ENCODE measurements around the gene CEBPE. TPM values are rescaled to one million over a fixed set of nuclear protein-coding genes. Genes with fewer than 3 reads are reported as not detected.

CEBPE gene
- total RNA-seq, 1 experiment from 2014 or later: not detected

DNA sequence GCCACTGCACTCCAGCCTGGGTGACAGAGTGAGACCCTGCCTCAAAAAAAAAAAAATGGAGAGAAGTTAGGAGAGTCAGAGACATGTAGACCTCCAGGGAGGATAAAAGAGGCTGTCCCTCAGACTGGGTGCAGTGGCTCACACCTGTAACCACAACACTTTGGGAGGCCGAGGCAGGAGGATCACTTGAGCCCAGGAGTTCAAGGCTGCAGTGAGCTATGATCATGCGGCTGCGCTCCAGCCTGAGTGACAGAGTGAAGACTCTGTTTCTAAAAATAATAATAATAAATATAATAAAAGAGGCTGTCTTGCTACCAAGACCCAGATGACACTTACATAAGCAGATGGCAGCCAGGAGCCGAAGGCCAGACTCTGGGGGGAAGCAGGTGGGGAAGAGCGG lies 45.9 kb upstream of the CEBPE start:
- DNase-seq (ENCODE audit: unreplicated experiment): no peak
- Mint-ChIP-seq H3K4me1 (ENCODE audit: insufficient read depth, unreplicated experiment) (peaks cover 11% of the 10 kb centered on the region), H3K27ac (ENCODE audit: low read depth, unreplicated experiment) (no peak overlapping the region), H3K9me3 (ENCODE audit: unreplicated experiment) (no peaks in the 10 kb centered on the region), H3K27me3 (ENCODE audit: insufficient read depth, unreplicated experiment) (no peaks in the 10 kb centered on the region), H3K36me3 (ENCODE audit: insufficient read depth, unreplicated experiment) (peaks cover 4% of the 10 kb centered on the region), H3K4me3 (ENCODE audit: unreplicated experiment) (no peak overlapping the region)
- intact Hi-C loops (cut with micrococcal nuclease): no loop called here
- ChIA-PET POLR2A (interaction anchor here (0.7 to 4.8 kb wide), 4 partner anchors 9 to 35 kb away, joined by 4 to 57 read pairs (median 6); no protein-coding TSS in a partner anchor), CTCF (interaction anchor here (1.8 kb wide), 1 partner anchor 44 kb away, joined by 11 read pairs; no protein-coding TSS in a partner anchor)
- TF ChIP-seq, protein P1, sequence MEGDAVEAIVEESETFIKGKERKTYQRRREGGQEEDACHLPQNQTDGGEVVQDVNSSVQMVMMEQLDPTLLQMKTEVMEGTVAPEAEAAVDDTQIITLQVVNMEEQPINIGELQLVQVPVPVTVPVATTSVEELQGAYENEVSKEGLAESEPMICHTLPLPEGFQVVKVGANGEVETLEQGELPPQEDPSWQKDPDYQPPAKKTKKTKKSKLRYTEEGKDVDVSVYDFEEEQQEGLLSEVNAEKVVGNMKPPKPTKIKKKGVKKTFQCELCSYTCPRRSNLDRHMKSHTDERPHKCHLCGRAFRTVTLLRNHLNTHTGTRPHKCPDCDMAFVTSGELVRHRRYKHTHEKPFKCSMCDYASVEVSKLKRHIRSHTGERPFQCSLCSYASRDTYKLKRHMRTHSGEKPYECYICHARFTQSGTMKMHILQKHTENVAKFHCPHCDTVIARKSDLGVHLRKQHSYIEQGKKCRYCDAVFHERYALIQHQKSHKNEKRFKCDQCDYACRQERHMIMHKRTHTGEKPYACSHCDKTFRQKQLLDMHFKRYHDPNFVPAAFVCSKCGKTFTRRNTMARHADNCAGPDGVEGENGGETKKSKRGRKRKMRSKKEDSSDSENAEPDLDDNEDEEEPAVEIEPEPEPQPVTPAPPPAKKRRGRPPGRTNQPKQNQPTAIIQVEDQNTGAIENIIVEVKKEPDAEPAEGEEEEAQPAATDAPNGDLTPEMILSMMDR (IDR thresholded peaks at IDR 0.05; ENCODE audit: unreplicated experiment): no peak
- BruUV-seq (replicated peaks): no TSS peak

DNA sequence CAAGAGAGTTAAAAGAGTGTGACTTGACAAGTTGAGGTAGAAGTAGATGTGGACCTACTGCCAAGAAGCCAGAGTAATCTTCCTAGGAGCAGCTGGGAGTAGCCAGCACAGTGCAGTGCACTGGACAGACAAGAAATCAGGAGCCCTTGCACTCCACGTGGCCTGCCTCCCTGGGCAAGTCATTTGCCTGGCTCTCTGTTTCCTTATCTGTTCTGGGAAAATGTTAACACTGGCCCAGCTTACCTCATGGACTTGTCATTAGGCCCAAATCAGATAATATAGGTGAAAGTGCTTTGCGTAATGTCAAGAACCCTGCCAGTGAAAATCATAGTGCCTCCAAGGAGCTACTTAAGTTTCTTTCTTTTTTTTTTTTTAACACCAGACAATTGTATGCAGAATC lies 45.2 kb upstream of the CEBPE start:
- intact Hi-C loops (cut with micrococcal nuclease): no loop called here
- no peak overlapping the region for H3K4me3 Mint-ChIP-seq (ENCODE audit: unreplicated experiment)
- no peaks in the 10 kb centered on the region for H3K27me3 Mint-ChIP-seq (ENCODE audit: insufficient read depth, unreplicated experiment)
- no TSS peak for BruUV-seq (replicated peaks)
- TF ChIP-seq, protein P1 (IDR thresholded peaks at IDR 0.05; ENCODE audit: unreplicated experiment): no peak
- DNase-seq (ENCODE audit: unreplicated experiment): no peak
- H3K27ac Mint-ChIP-seq (ENCODE audit: low read depth, unreplicated experiment): no peak overlapping the region
- peaks cover 14% of the 10 kb centered on the region for H3K4me1 Mint-ChIP-seq (ENCODE audit: insufficient read depth, unreplicated experiment)
- POLR2A ChIA-PET: interaction anchor here (0.7 to 4.8 kb wide), 4 partner anchors 9 to 34 kb away, joined by 4 to 57 read pairs (median 6); no protein-coding TSS in a partner anchor
- no peaks in the 10 kb centered on the region for H3K9me3 Mint-ChIP-seq (ENCODE audit: unreplicated experiment)
- CTCF ChIA-PET: interaction anchor here (0.9 to 2.3 kb wide), 4 partner anchors 12 to 95 kb away, joined by 4 to 11 read pairs (median 8); no protein-coding TSS in a partner anchor
- H3K36me3 Mint-ChIP-seq (ENCODE audit: insufficient read depth, unreplicated experiment): peaks cover 4% of the 10 kb centered on the region

DNA sequence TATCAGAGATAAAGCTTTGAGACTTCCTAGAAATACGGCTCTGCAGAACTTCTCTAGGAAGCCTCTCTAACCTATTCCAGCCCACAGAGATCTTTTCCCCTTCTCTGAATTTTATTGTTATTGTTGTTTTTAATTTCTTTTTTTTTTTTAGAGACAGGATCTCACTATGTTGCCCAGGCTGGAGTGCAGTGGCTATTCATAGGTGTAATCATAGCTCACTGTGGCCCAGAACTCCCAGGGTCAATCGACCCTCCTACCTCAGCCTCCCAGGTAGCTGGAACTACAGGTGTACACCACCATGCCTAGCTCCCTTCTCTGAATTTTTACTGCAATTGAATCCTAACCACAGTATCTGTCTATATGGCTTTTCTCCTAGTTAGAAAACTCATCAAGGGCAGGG lies 44.8 kb upstream of the CEBPE start:
- no peaks in the 10 kb centered on the region for H3K9me3 Mint-ChIP-seq (ENCODE audit: unreplicated experiment)
- H3K4me3 Mint-ChIP-seq (ENCODE audit: unreplicated experiment): no peak overlapping the region
- CTCF ChIA-PET: interaction anchor here (0.5 to 2.3 kb wide), 7 partner anchors 12 to 106 kb away, joined by 3 to 11 read pairs (median 4); no protein-coding TSS in a partner anchor
- H3K4me1 Mint-ChIP-seq (ENCODE audit: insufficient read depth, unreplicated experiment): peaks cover 18% of the 10 kb centered on the region
- intact Hi-C loops (cut with micrococcal nuclease): no loop called here
- POLR2A ChIA-PET: interaction anchor here (1.4 to 4.8 kb wide), 4 partner anchors 9 to 25 kb away, joined by 5 to 57 read pairs (median 6); no protein-coding TSS in a partner anchor
- no peaks in the 10 kb centered on the region for H3K27me3 Mint-ChIP-seq (ENCODE audit: insufficient read depth, unreplicated experiment)
- H3K27ac Mint-ChIP-seq (ENCODE audit: low read depth, unreplicated experiment): no peak overlapping the region
- TF ChIP-seq, protein P1 (IDR thresholded peaks at IDR 0.05; ENCODE audit: unreplicated experiment): no peak
- BruUV-seq (replicated peaks): no TSS peak
- DNase-seq (ENCODE audit: unreplicated experiment): no peak
- peaks cover 4% of the 10 kb centered on the region for H3K36me3 Mint-ChIP-seq (ENCODE audit: insufficient read depth, unreplicated experiment)

DNA sequence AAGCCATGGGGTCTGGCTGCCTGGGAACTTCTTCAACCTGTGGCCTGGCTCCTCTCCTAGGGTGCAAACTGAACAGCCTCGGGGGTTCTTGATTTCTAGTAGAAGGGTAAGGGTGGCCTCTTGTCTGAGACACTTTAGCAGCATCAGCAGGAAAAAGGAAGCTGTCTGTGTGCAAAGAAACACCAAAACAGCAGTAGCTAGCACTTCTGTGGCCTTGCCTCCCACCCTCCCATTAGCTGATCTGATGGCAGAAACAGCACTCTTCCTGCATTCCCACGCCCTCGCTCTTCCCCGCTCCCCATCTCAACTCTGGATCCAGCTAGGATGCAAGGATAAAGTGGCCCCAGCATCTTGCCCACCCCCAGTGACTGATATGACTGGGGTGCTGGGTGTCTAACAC lies 43.7 kb upstream of the CEBPE start:
- Mint-ChIP-seq H3K27ac (ENCODE audit: low read depth, unreplicated experiment) (no peak overlapping the region), H3K4me1 (ENCODE audit: insufficient read depth, unreplicated experiment) (peaks cover 19% of the 10 kb centered on the region), H3K4me3 (ENCODE audit: unreplicated experiment) (no peak overlapping the region), H3K27me3 (ENCODE audit: insufficient read depth, unreplicated experiment) (no peaks in the 10 kb centered on the region), H3K36me3 (ENCODE audit: insufficient read depth, unreplicated experiment) (peaks cover 4% of the 10 kb centered on the region), H3K9me3 (ENCODE audit: unreplicated experiment) (no peaks in the 10 kb centered on the region)
- CTCF ChIA-PET: interaction anchor here (0.6 to 2.3 kb wide), 4 partner anchors 24 to 79 kb away, joined by 3 to 11 read pairs (median 6); no protein-coding TSS in a partner anchor
- POLR2A ChIA-PET: interaction anchor here (0.8 to 4.8 kb wide), 3 partner anchors 11 to 24 kb away, joined by 4 to 57 read pairs (median 6); no protein-coding TSS in a partner anchor
- intact Hi-C loops (cut with micrococcal nuclease): no loop called here
- no peak for DNase-seq (ENCODE audit: unreplicated experiment)
- no TSS peak for BruUV-seq (replicated peaks)
- TF ChIP-seq, protein P1 (IDR thresholded peaks at IDR 0.05; ENCODE audit: unreplicated experiment): no peak
